DOHH2 (cell line): Measurements from ENCODE around the gene PRKCH.

ENCODE experiments used
- H3F3A ChIP-seq: fragments of 200-600 bp; sonication (generic), shearing (Covaris generic); 2 replicates; pipeline ENCODE4 v1.6.0; 2016; ENCODE audit warnings: antibody characterized with exemption, mild to moderate bottlenecking; ENCODE audit not compliant: control insufficient read depth, insufficient read depth
- H3K27ac ChIP-seq: fragments of 200-600 bp; sonication (generic); 2 replicates; pipeline ENCODE4 v1.5.1; 2014; ENCODE audit warnings: low read depth, mild to moderate bottlenecking, low read length, moderate library complexity
- H3K27me3 ChIP-seq: fragments of 200-600 bp; sonication (generic); 2 replicates; pipeline ENCODE4 v1.6.1; 2014; ENCODE audit warnings: mild to moderate bottlenecking, low read length, mixed read lengths; ENCODE audit not compliant: control insufficient read depth
- H3K36me3 ChIP-seq: fragments of 200-600 bp; sonication (generic); 2 replicates; pipeline ENCODE4 v1.6.1; 2014; ENCODE audit warnings: mild to moderate bottlenecking, low read length, moderate library complexity, mixed read lengths; ENCODE audit not compliant: control insufficient read depth
- H3K4me1 ChIP-seq: fragments of 200-600 bp; sonication (generic); 2 replicates; pipeline ENCODE4 v1.6.1; 2014; ENCODE audit warnings: mild to moderate bottlenecking, low read length, mixed read lengths; ENCODE audit not compliant: control insufficient read depth
- H3K4me2 ChIP-seq: fragments of 200-600 bp; sonication (generic); 2 replicates; pipeline ENCODE4 v1.6.0; 2014; ENCODE audit warnings: mild to moderate bottlenecking, low read length, moderate library complexity
- H3K4me3 ChIP-seq: fragments of 200-600 bp; sonication (generic); 2 replicates; pipeline ENCODE4 v1.5.1; 2014; ENCODE audit warnings: mild to moderate bottlenecking, low read length, mixed read lengths
- H3K79me2 ChIP-seq: fragments of 200-600 bp; sonication (generic); 2 replicates; pipeline ENCODE4 v1.6.1; 2014; ENCODE audit warnings: mild to moderate bottlenecking, low read length, mixed read lengths; ENCODE audit not compliant: control insufficient read depth
- H3K9me2 ChIP-seq: fragments of 200-600 bp; sonication (generic); replicated peaks from 2 replicates; pipeline ENCODE4 v1.6.1; 2014; ENCODE audit warnings: mild to moderate bottlenecking, low read length, mixed read lengths; ENCODE audit not compliant: control insufficient read depth
- H3K9me3 ChIP-seq: fragments of 200-600 bp; sonication (generic); 2 replicates; pipeline ENCODE4 v1.6.1; 2014; ENCODE audit warnings: antibody characterized with exemption, low read length, mixed read lengths; ENCODE audit not compliant: control insufficient read depth, insufficient read depth
- H4K20me1 ChIP-seq: fragments of 200-600 bp; sonication (generic); 2 replicates; pipeline ENCODE4 v1.6.0; 2014; ENCODE audit warnings: low read depth, mild to moderate bottlenecking, antibody characterized with exemption, low read length, moderate library complexity; ENCODE audit not compliant: control insufficient read depth, insufficient read depth
- CTCF ChIP-seq: fragments of 200-600 bp; sonication (generic); IDR thresholded peaks from one replicate; pipeline ENCODE4 v1.5.1; 2014; ENCODE audit warnings: antibody characterized with exemption, mild to moderate bottlenecking, low read depth, low read length; ENCODE audit not compliant: poor library complexity, severe bottlenecking
- EZH2phosphoT487 ChIP-seq: fragments of 200-600 bp; sonication (generic); IDR thresholded peaks from 2 replicates; pipeline ENCODE4 v1.6.1; 2017; ENCODE audit warnings: borderline replicate concordance, mild to moderate bottlenecking, antibody characterized with exemption, low read length, moderate library complexity, mixed read lengths

Gene PRKCH

GRCh38 chr14:61533513-61534255 is 212.3 kb downstream of the PRKCH start:
- H3K27ac ChIP-seq: no peak overlapping the region

GRCh38 chr14:61535032-61535431 is 213.7 kb downstream of the PRKCH start:
- Histone ChIP-seq H3K36me3 (no peaks in the 10 kb centered on the region), H3F3A (no peaks in the 10 kb centered on the region), H3K27me3 (no peaks in the 10 kb centered on the region), H3K27ac (no peak overlapping the region), H3K9me3 (no peaks in the 10 kb centered on the region), H3K4me3 (no peak overlapping the region), H3K9me2 (no peaks in the 10 kb centered on the region), H4K20me1 (no peaks in the 10 kb centered on the region), H3K4me2 (no peak overlapping the region), H3K4me1 (peaks cover 31% of the 10 kb centered on the region), H3K79me2 (no peaks in the 10 kb centered on the region)
- TF ChIP-seq EZH2phosphoT487 (no peak), CTCF (no peak)

More at GRCh38 chr14:61533513-61534255, 212.3 kb downstream of the PRKCH start:
- Histone ChIP-seq H3K27me3 (no peaks in the 10 kb centered on the region), H3F3A (no peaks in the 10 kb centered on the region), H3K79me2 (no peaks in the 10 kb centered on the region), H3K9me2 (no peaks in the 10 kb centered on the region), H3K4me2 (no peak overlapping the region), H3K4me3 (no peak overlapping the region), H3K4me1 (peaks cover 31% of the 10 kb centered on the region), H3K36me3 (no peaks in the 10 kb centered on the region), H4K20me1 (no peaks in the 10 kb centered on the region), H3K9me3 (no peaks in the 10 kb centered on the region)
- TF ChIP-seq EZH2phosphoT487 (no peak), CTCF (no peak)

GRCh38 chr14:61535458-61535857 is 214.1 kb downstream of the PRKCH start:
- H3K4me1 ChIP-seq: peaks cover 31% of the 10 kb centered on the region
- TF ChIP-seq EZH2phosphoT487 (no peak), CTCF (no peak)
- H3K36me3 ChIP-seq: no peaks in the 10 kb centered on the region

More at GRCh38 chr14:61535458-61535857, 214.1 kb downstream of the PRKCH start:
- Histone ChIP-seq H3F3A (no peaks in the 10 kb centered on the region), H3K9me2 (no peaks in the 10 kb centered on the region), H3K27ac (no peak overlapping the region), H3K27me3 (no peaks in the 10 kb centered on the region), H3K9me3 (no peaks in the 10 kb centered on the region), H3K79me2 (no peaks in the 10 kb centered on the region), H3K4me3 (no peak overlapping the region), H4K20me1 (no peaks in the 10 kb centered on the region), H3K4me2 (no peak overlapping the region)
